ENCODE measurements around the gene RILPL1.

DNA sequence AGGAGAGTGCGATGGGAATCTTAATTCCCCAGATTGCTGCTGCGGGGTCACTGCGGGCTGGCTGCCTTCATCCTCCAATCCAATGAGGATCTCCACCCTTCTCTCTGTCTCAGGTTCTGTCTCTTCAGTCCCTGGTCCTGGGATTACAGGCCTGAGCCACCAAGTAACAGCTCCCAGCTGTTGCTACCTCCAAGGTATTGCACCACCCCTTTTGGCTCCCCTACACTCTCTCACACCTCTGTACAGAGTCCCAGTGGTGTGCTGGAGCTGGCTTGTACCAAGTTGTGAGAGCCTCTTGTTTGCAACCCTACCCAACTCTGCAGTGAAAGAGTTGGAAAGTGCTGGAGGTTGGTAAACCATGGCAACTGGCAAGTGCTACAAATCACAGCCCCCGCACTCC, 10.0 kb upstream of the RILPL1 start:
- TF ChIP-seq, protein P1, sequence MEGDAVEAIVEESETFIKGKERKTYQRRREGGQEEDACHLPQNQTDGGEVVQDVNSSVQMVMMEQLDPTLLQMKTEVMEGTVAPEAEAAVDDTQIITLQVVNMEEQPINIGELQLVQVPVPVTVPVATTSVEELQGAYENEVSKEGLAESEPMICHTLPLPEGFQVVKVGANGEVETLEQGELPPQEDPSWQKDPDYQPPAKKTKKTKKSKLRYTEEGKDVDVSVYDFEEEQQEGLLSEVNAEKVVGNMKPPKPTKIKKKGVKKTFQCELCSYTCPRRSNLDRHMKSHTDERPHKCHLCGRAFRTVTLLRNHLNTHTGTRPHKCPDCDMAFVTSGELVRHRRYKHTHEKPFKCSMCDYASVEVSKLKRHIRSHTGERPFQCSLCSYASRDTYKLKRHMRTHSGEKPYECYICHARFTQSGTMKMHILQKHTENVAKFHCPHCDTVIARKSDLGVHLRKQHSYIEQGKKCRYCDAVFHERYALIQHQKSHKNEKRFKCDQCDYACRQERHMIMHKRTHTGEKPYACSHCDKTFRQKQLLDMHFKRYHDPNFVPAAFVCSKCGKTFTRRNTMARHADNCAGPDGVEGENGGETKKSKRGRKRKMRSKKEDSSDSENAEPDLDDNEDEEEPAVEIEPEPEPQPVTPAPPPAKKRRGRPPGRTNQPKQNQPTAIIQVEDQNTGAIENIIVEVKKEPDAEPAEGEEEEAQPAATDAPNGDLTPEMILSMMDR (conservative IDR thresholded peaks at IDR 0.05; ENCODE audit: low read depth, low read length): no peak
- TF ChIP-seq RCOR1 (IDR thresholded peaks at IDR 0.05; ENCODE audit: insufficient replicate concordance, low read length) (no peak), POLR2A (IDR thresholded peaks at IDR 0.05; ENCODE audit: low read depth, low read length) (no peak), SMC3 (IDR thresholded peaks at IDR 0.05; ENCODE audit: low read depth, low read length) (no peak), RAD21 (IDR thresholded peaks at IDR 0.05; ENCODE audit: low read length) (no peak), ELK1 (IDR thresholded peaks at IDR 0.05; ENCODE audit: borderline replicate concordance, low read depth, low read length) (no peak), USF2 (IDR thresholded peaks at IDR 0.05; ENCODE audit: low read depth, low read length) (no peak), MXI1 (IDR thresholded peaks at IDR 0.05; ENCODE audit: borderline replicate concordance, low read depth, low read length) (no peak), MAZ (IDR thresholded peaks at IDR 0.05; ENCODE audit: borderline replicate concordance, low read depth, low read length) (no peak), CEBPB (IDR thresholded peaks at IDR 0.05; ENCODE audit: low read depth, low read length) (no peak), BHLHE40 (IDR thresholded peaks at IDR 0.05; ENCODE audit: low read depth, low read length) (no peak)
